ENCODE data around the gene KCMF1. TPM values are rescaled to one million over a fixed set of nuclear protein-coding genes. Genes with fewer than 3 reads are reported as not detected.

KCMF1 gene
- total RNA-seq, 1 experiment from 2014 or later = 73.6 TPM

DNA sequence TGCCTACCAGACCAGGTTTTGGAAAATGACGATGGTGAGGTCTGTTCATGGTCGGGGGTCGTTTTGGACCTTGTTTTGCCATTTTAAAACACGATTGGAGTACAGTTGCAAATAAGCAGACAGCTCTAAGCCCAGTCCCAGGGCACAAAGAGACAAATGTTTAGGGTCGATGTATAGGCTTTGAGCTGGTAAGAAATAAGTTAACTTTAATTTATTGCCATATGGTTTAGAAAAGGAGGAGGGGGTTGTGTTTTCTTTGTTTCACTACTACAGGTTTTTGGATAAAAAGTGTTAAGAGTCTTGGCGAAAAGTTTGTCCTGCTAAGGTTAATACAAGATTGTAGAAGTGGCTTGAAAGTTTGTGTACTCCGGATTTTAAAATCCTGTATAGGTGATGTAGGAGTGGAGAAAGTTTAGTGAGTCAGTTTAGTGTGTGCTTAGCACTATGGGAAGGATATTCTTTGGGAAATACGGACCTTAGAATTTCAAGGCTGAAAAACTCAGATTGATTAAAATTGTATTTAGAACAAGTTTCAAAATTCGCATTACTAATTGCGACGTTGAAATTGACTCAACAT lies 1.3 kb downstream of the KCMF1 start:
- Histone ChIP-seq H3K9ac (ENCODE audit: low read length) (peak overlapping the region; percentile 96), H3K27me3 (ENCODE audit: low read length) (no peaks in the 10 kb centered on the region), H3K36me3 (ENCODE audit: low read depth, low read length) (peaks cover 4% of the 10 kb centered on the region; the same call in 1 of the 2 replicates), H3K79me2 (ENCODE audit: low read length) (peaks cover 92% of the 10 kb centered on the region), H3K4me3 (ENCODE audit: low read length) (peak overlapping the region; percentile 82), H4K20me1 (ENCODE audit: low read length) (peaks cover 55% of the 10 kb centered on the region), H2AFZ (ENCODE audit: low read length) (no peak overlapping the region), H3K27ac (ENCODE audit: low read length) (peak overlapping the region; percentile 75), H3K4me2 (ENCODE audit: low read length) (peak overlapping the region; percentile 86), H3K9me2 (replicated peaks; ENCODE audit: low read length) (no peaks in the 10 kb centered on the region), H3K9me3 (ENCODE audit: low read length) (no peaks in the 10 kb centered on the region), H3K4me1 (ENCODE audit: insufficient read depth, low read length) (peaks cover 27% of the 10 kb centered on the region; the same call in 1 of the 2 replicates), H3F3A (ENCODE audit: low read length, unreplicated experiment) (no peaks in the 10 kb centered on the region)
- peak; percentile 52 for DNase-seq
- TF ChIP-seq EZH2 (IDR thresholded peaks at IDR 0.05; ENCODE audit: low read length, unreplicated experiment) = no peak
- TF ChIP-seq EZH2phosphoT487 (IDR thresholded peaks at IDR 0.05; ENCODE audit: borderline replicate concordance, low read length) = no peak
- TF ChIP-seq, protein P1, sequence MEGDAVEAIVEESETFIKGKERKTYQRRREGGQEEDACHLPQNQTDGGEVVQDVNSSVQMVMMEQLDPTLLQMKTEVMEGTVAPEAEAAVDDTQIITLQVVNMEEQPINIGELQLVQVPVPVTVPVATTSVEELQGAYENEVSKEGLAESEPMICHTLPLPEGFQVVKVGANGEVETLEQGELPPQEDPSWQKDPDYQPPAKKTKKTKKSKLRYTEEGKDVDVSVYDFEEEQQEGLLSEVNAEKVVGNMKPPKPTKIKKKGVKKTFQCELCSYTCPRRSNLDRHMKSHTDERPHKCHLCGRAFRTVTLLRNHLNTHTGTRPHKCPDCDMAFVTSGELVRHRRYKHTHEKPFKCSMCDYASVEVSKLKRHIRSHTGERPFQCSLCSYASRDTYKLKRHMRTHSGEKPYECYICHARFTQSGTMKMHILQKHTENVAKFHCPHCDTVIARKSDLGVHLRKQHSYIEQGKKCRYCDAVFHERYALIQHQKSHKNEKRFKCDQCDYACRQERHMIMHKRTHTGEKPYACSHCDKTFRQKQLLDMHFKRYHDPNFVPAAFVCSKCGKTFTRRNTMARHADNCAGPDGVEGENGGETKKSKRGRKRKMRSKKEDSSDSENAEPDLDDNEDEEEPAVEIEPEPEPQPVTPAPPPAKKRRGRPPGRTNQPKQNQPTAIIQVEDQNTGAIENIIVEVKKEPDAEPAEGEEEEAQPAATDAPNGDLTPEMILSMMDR (conservative IDR thresholded peaks at IDR 0.05; ENCODE audit: low read depth, low read length) = no peak
- ATAC-seq = peak; percentile 14; the same call in 1 of the 2 replicates
- POLR2A ChIA-PET (ENCODE audit: unreplicated experiment) = interaction anchor here (0.6 to 1.8 kb wide), 2 partner anchors 26 kb away, joined by 5 to 9 read pairs; no protein-coding TSS in a partner anchor
- CTCF ChIA-PET = no interaction called here
- TSS peak; percentile 47 for BruUV-seq (replicated peaks)
- intact Hi-C loops (cut with micrococcal nuclease) = no loop called here

DNA sequence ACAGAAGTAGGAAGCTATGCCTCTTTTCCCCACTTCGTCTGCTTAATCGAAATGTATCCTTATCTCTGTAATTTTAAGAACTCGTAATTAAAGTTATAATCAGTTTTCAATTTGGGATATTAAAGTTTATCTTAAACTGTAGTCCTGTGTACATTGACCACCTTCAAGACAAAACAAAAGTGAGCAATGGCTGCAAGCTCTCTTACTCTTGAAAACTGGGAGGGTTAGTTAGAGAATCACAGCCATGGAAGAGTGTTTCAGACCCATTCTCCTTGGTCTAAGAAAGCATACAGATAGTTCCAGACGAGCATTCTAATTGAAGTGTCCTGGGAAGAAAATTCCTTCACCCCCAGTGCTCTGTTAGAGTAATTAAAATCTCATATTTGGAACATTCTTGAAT lies 2.0 kb downstream of the KCMF1 start:
- ChIA-PET POLR2A (ENCODE audit: unreplicated experiment) (interaction anchor here (0.6 kb wide), 1 partner anchor 26 kb away, joined by 5 read pairs; no protein-coding TSS in a partner anchor), CTCF (no interaction called here)
- ATAC-seq = no peak
- peaks cover 25% of the 10 kb centered on the region; the same call in 1 of the 2 replicates for H3K4me1 ChIP-seq (ENCODE audit: insufficient read depth, low read length)
- H3K4me3 ChIP-seq (ENCODE audit: low read length) = peak overlapping the region; percentile 82
- H4K20me1 ChIP-seq (ENCODE audit: low read length) = peaks cover 62% of the 10 kb centered on the region
- H3K27ac ChIP-seq (ENCODE audit: low read length) = peak overlapping the region; percentile 75
- peak; percentile 15 for DNase-seq
- BruUV-seq (replicated peaks) = no TSS peak
- peaks cover 4% of the 10 kb centered on the region; the same call in 1 of the 2 replicates for H3K36me3 ChIP-seq (ENCODE audit: low read depth, low read length)
- no peak overlapping the region for H2AFZ ChIP-seq (ENCODE audit: low read length)
- H3K9ac ChIP-seq (ENCODE audit: low read length) = peak overlapping the region; percentile 96
- no peak for TF ChIP-seq EZH2 (IDR thresholded peaks at IDR 0.05; ENCODE audit: low read length, unreplicated experiment)
- no peak for TF ChIP-seq EZH2phosphoT487 (IDR thresholded peaks at IDR 0.05; ENCODE audit: borderline replicate concordance, low read length)
- TF ChIP-seq, protein P1 (conservative IDR thresholded peaks at IDR 0.05; ENCODE audit: low read depth, low read length) = no peak
- H3K4me2 ChIP-seq (ENCODE audit: low read length) = peak overlapping the region; percentile 86
- no peaks in the 10 kb centered on the region for H3K27me3 ChIP-seq (ENCODE audit: low read length)
- H3F3A ChIP-seq (ENCODE audit: low read length, unreplicated experiment) = no peaks in the 10 kb centered on the region
- peaks cover 92% of the 10 kb centered on the region for H3K79me2 ChIP-seq (ENCODE audit: low read length)
- H3K9me3 ChIP-seq (ENCODE audit: low read length) = no peaks in the 10 kb centered on the region
- intact Hi-C loops (cut with micrococcal nuclease) = loop anchor here (1.0 kb wide), 1 partner anchor 41 kb away; no protein-coding TSS in a partner anchor
- H3K9me2 ChIP-seq (replicated peaks; ENCODE audit: low read length) = no peaks in the 10 kb centered on the region

All from PC-3 (cell line).